SK-N-SH (cell line): ENCODE results near the gene NT5DC2.

Source experiments
- CHD2 ChIP-seq: fragments of 150-350 bp; IDR thresholded peaks from 2 replicates; pipeline ENCODE4 v1.6.1; 2018; ENCODE audit warnings: low read length; ENCODE audit not compliant: partially characterized antibody
- CTCF ChIP-seq: fragments of 200-600 bp; sonication (generic); IDR thresholded peaks from 2 replicates; pipeline ENCODE4 v1.6.1; 2017; ENCODE audit warnings: antibody characterized with exemption, mild to moderate bottlenecking, moderate library complexity
- EP300 ChIP-seq, 2 experiments: IDR thresholded peaks; 2 replicates each; pipeline versions ENCODE4 v1.4.0 to v1.6.1; 2012; ENCODE audit warnings: borderline replicate concordance in 1 of 2, low read depth in 1 of 2, low read length in 1 of 2
- EZH2phosphoT487 ChIP-seq: fragments of 200-600 bp; sonication (generic); IDR thresholded peaks from 2 replicates; pipeline ENCODE4 v1.6.1; 2017; ENCODE audit warnings: low read depth, mixed run types, mild to moderate bottlenecking, antibody characterized with exemption, moderate library complexity, borderline replicate concordance
- GATA2 ChIP-seq: sonication (generic); formaldehyde crosslinking; IDR thresholded peaks from 2 replicates; pipeline ENCODE4 v1.5.0; 2020; ENCODE audit warnings: mild to moderate bottlenecking, missing genetic modification reagents
- MXI1 ChIP-seq: IDR thresholded peaks from 2 replicates; pipeline ENCODE4 v1.6.1; 2012; ENCODE audit warnings: mild to moderate bottlenecking, low read depth, low read length, improper control_type of control experiment
- POLR2AphosphoS5 ChIP-seq: IDR thresholded peaks from 2 replicates; pipeline ENCODE4 v1.6.1; 2012; ENCODE audit warnings: low read depth, low read length
- RAD21 ChIP-seq: IDR thresholded peaks from 2 replicates; pipeline ENCODE4 v1.6.1; 2012; ENCODE audit warnings: mild to moderate bottlenecking, low read length
- SMC3 ChIP-seq: IDR thresholded peaks from 2 replicates; pipeline ENCODE4 v1.6.1; 2012; ENCODE audit warnings: low read depth, low read length, improper control_type of control experiment
- TAF1 ChIP-seq: IDR thresholded peaks from 2 replicates; pipeline ENCODE4 v1.6.1; 2012; ENCODE audit warnings: low read depth, mild to moderate bottlenecking, low read length, moderate library complexity, borderline replicate concordance
- TEAD4 ChIP-seq: IDR thresholded peaks from 2 replicates; pipeline ENCODE4 v1.4.0; 2012; ENCODE audit warnings: mild to moderate bottlenecking, borderline replicate concordance; ENCODE audit not compliant: insufficient read depth
- USF2 ChIP-seq: fragments of 150-350 bp; IDR thresholded peaks from 2 replicates; pipeline ENCODE4 v1.6.1; 2017; ENCODE audit warnings: antibody characterized with exemption, low read length, low read depth, borderline replicate concordance

DNA sequence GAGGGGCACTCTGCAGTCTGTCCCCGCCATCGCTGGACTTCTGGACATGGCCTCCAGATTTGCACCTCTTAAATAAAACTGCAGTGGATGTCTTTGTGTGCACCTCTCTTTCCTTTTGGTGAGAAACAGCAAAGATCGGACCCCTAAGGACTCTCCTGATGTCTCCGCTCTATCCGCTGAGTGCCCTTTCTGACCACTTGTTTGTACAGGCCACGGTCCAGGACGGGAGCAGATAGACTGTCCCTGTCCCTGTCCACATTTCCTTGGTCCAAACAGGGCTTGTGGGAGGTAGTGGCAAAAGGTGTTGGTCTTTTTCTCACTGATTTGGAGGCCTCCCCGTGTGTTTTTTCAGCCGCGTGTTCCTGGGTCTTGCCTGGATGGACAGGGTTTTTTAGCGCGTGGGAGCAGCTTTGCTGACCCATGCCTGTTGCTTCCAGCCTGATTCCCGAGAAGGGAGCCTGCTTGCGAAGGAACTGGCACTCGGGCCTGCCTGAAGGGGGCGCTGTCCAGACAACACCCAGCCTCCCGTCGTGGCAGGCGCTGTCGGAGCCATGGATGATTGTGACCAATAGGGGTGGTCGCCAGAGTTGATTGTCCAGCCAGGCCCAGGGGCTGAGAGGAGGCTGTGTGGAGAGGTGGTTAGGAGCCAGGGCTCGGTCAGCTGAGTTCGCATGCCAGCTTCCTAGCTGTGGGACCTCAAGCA is 51.7 kb downstream of the NT5DC2 start:
- TF ChIP-seq CTCF (peak; percentile 57), RAD21 (no peak), EP300 (IDR thresholded peaks at IDR 0.05; ENCODE audit: borderline replicate concordance in 1 of 2, low read depth in 1 of 2, low read length in 1 of 2) (no peak), CHD2 (no peak), MXI1 (no peak), SMC3 (no peak), POLR2AphosphoS5 (no peak), TEAD4 (no peak), USF2 (no peak), GATA2 (CRISPR knock-in tag) (no peak), EZH2phosphoT487 (no peak), TAF1 (no peak)
